GM12872 (cell line): ENCODE results near the gene ATP2A2.

Experiments used
- TF ChIP-seq, protein P1 (sequence below): IDR thresholded peaks from 3 replicates; pipeline ENCODE4 v1.5.1; 2011; ENCODE audit warnings: low read depth, mild to moderate bottlenecking, low read length, moderate library complexity; ENCODE audit not compliant: insufficient read depth

The ATP2A2 gene

DNA sequence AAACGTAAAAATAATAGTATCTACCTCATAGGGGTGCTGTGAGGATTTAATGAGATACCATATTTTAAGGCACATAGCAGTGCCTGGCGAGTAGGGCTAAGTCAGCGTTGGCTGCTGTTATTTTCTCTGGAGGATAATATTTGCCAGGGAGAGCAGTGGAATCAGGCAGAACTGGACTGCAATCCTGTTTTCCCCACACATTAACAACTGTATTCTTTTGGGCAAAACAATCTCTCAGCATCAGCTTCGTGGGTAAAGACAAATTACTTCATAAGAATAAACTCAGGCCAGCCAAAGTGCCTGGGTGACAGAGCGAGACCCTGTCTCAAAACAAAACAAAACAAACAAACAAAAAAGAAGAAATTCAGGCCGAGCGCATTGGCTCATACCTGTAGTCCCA is 29.7 kb upstream of the ATP2A2 start:
- TF ChIP-seq, protein P1, sequence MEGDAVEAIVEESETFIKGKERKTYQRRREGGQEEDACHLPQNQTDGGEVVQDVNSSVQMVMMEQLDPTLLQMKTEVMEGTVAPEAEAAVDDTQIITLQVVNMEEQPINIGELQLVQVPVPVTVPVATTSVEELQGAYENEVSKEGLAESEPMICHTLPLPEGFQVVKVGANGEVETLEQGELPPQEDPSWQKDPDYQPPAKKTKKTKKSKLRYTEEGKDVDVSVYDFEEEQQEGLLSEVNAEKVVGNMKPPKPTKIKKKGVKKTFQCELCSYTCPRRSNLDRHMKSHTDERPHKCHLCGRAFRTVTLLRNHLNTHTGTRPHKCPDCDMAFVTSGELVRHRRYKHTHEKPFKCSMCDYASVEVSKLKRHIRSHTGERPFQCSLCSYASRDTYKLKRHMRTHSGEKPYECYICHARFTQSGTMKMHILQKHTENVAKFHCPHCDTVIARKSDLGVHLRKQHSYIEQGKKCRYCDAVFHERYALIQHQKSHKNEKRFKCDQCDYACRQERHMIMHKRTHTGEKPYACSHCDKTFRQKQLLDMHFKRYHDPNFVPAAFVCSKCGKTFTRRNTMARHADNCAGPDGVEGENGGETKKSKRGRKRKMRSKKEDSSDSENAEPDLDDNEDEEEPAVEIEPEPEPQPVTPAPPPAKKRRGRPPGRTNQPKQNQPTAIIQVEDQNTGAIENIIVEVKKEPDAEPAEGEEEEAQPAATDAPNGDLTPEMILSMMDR, result no peak

DNA sequence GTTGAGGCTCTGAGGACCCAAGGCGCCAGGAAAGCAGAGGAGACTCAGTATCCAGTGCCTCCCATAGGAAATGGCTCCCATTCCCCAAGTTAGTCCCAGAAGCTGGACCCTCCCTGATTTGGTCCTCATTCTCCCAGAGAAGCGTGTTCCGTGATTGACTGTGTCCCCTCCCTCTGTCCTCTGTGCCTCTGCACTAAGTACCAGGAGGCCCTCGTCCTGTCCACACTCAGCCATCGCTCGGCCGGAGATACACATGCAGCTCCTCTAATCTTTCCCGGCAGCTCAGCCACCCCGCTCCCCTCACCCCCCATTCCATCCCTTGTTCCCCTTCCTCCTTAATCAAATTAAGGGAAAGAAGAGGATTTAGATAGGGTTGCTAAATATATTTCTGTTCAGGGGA is 28.3 kb upstream of the ATP2A2 start:
- TF ChIP-seq, protein P1, result no peak

DNA sequence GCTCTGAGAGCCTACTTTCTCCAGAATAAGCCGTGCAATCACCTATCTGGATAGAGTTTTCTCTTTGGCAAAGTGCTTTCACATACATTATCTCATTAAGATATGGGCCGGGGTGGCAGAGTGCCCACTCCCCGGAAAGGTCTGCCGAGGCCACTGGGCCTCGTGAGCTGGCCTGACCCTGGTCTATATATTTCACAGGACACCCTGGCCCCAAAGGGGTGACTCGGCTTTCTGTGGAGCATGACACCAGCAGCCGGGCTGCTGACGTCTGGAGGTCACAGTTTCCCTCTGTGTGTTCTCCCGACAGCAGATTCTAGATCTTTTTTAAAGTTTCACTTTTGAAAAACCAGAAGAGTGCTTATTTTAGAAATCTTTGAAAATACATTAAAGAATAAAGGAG is 27.9 kb upstream of the ATP2A2 start:
- TF ChIP-seq, protein P1, result no peak

DNA sequence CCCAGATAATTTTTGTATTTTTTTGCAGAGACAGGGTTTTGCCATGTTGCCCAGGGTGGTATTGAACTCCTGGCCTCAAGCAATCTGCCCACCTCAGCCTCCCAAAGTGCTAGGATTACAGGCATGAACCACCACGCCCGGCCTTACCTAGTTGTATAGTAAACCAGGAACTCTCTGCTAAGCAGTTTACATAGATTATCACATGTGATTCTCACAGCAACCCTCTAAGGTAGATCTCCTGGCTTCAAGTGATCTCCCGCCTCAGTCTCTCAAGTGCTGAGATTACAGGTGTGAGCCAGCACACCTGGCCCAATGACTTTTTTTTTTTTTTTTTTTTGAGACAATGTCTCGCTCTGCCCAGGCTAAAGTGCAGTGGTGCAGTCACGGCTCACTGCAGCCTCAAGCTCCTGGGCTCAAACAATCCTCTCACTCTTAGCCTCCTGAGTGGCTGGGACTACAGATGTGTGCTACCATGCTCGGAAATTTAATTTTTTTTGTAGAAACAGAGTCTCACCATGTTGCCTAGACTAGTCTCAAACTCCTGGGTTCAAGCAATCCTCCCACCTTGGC is 26.0 kb upstream of the ATP2A2 start:
- TF ChIP-seq, protein P1, result no peak

DNA sequence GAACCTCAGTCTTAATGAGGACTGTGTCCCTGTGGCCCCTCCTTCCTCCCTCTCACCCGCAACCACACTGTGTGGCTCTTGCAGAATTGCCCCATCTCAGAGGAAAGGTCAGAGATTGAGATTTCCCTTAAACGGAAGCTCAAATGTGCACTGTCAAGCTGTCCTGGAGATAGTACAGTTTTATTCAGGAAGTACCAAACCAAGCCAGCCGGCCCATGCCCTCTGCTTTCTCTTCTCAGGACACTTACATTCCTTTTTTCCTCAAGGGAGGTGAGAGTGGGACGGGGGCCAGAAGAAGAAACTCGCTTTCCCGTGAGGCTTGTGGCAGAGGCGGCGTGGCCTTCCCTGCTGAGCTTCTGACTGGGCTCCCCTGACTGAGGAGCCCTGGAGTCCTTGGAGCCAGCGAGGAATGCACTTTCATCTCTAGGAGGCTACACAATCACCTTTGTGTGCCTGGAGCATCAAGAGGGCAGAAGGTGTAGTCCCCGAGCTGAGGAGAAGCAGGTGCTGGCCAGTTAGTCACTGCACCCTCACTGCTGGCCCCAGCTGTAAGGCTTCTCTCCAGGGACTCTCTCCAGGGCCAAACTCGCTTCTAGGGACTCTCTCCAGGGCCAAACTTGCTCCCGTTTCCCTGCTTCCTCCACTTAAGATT is 24.1 kb upstream of the ATP2A2 start:
- TF ChIP-seq, protein P1, result no peak

DNA sequence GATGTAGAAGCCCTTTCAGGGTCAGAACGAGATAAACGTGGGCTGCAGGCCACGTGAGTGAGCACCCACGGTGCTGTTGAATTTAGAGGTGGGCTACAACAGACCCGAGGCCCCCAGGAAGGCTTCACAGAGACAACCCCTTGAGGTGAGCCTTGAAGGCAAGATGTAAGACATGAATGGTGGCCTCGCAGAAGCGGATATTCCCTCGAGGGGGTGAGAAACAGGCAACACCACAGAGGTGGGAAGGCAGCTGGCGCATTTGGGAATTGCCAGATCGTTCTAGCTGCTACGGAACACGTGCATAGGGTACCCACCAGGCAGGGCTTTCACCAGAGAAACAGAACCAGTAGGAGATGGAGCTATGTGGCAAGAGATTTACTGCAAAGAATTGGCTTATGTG is 22.6 kb upstream of the ATP2A2 start:
- TF ChIP-seq, protein P1, result no peak

DNA sequence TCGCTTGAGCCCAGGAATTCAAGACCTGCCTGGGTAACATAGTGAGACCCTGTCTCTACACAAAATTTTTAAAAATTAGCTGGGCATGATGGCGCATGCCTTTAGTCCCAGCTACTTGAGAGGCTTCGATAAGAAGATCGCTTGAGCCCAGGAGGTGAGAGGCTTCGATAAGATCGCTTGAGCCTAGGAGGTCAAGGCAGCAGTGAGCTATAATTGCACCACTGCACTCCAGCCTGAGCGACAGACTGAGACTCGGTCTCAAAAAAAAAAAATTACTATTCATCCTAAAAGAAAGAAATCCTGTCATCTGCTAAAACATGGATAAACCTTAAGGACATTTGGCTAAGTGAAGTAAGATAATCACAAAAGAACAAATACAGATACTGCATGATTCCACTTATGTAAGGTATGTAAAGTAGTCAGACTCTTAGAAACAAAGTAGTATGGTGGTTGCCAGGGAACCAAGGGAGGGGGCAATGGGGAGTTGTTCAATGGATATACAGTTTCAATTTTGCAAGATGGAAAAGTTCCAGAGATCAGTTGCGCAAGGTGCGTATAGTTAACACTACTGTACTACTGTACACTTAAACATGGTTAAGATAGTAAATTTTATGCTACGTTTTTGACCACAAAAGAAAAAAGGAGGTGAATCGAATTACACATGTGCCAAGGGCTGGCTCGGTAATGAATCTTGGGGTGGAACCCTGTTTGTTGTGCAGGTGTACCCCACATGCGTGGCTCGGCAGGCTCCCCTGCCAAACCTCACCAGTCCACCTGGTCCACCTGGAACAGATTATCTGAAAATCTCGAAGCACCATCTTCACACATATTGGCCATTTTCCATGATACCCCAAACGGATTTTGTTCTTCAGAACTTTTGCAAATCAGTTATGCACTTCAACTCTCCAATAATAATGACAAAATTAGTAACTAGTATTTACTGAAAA is 18.3 kb upstream of the ATP2A2 start:
- TF ChIP-seq, protein P1, result no peak
